Hepatocyte (in vitro differentiated cells): ENCODE measurements around the gene PHLDB2.

Experiments used
- EZH2 ChIP-seq: fragments of 200-600 bp; sonication (generic); IDR thresholded peaks from 2 replicates; pipeline ENCODE4 v1.6.1; 2016; ENCODE audit warnings: antibody characterized with exemption, mild to moderate bottlenecking, borderline replicate concordance
- TF ChIP-seq, protein P1 (sequence below): fragments of 200-600 bp; sonication (generic); IDR thresholded peaks from 2 replicates; pipeline ENCODE4 v1.5.1; 2016; ENCODE audit warnings: antibody characterized with exemption, mild to moderate bottlenecking; ENCODE audit not compliant: poor library complexity

DNA sequence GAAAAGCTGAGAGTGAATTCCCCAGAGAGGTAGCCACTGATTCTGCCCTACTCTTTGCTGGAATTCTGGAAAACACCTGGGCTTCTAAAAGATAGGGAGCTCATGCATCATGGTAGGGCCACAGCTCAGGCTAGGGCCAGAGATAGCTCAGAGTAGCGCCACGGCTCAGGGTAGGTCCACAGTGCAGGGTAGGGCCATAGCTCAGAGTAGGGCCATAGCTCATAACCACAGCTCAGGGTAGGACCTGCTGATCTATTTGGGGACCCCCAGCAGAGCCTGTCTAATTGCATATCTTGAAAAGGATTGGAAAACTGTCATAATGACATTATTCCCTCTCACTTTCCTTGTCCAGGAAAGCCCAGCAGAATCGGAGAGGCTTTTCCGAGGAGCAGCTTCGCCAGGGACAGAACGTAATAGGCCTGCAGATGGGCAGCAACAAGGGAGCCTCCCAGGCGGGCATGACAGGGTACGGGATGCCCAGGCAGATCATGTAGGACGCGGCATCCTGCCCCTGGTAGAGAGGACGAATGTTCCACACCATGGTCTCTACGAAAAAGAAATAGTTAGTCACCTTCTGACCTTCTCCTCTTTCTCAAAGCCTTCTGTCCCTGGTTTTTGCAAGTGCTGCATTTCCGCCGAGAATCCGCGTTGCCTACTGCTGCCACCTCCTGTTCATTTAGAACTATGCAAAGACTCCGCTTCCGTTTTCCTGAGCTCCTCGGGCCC, 154.2 kb downstream of the PHLDB2 start:
- TF ChIP-seq, protein P1, sequence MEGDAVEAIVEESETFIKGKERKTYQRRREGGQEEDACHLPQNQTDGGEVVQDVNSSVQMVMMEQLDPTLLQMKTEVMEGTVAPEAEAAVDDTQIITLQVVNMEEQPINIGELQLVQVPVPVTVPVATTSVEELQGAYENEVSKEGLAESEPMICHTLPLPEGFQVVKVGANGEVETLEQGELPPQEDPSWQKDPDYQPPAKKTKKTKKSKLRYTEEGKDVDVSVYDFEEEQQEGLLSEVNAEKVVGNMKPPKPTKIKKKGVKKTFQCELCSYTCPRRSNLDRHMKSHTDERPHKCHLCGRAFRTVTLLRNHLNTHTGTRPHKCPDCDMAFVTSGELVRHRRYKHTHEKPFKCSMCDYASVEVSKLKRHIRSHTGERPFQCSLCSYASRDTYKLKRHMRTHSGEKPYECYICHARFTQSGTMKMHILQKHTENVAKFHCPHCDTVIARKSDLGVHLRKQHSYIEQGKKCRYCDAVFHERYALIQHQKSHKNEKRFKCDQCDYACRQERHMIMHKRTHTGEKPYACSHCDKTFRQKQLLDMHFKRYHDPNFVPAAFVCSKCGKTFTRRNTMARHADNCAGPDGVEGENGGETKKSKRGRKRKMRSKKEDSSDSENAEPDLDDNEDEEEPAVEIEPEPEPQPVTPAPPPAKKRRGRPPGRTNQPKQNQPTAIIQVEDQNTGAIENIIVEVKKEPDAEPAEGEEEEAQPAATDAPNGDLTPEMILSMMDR: peak; percentile 88
- TF ChIP-seq EZH2: no peak
